Chondrocyte (in vitro differentiated cells): ENCODE results near the gene TANC1. TPM values are rescaled to one million over a fixed set of nuclear protein-coding genes. Genes with fewer than 3 reads are reported as not detected.

Source experiments
- DNase-seq: peaks from one replicate; pipeline ENCODE4 v3.0.0; 2021; ENCODE audit warnings: mixed read lengths, low spot score
- H3K27ac Mint-ChIP-seq: one replicate; pipeline ENCODE4 v1.8.0; 2021; ENCODE audit warnings: mild to moderate bottlenecking, moderate library complexity, mixed read lengths; ENCODE audit not compliant: unreplicated experiment
- H3K27me3 Mint-ChIP-seq: 2 replicates; pipeline ENCODE4 v1.8.0; 2021; ENCODE audit warnings: low read depth, mixed read lengths
- H3K36me3 Mint-ChIP-seq: 2 replicates; pipeline ENCODE4 v1.8.0; 2021; ENCODE audit warnings: low read depth, mixed read lengths
- H3K4me1 Mint-ChIP-seq: 2 replicates; pipeline ENCODE4 v1.8.0; 2021; ENCODE audit warnings: low read depth, mild to moderate bottlenecking, mixed read lengths
- H3K4me3 Mint-ChIP-seq: one replicate; pipeline ENCODE4 v1.8.0; 2021; ENCODE audit warnings: mild to moderate bottlenecking, moderate library complexity, mixed read lengths; ENCODE audit not compliant: unreplicated experiment
- H3K9me3 Mint-ChIP-seq: 2 replicates; pipeline ENCODE4 v1.8.0; 2021; ENCODE audit warnings: low read depth, mixed read lengths
- CTCF ChIP-seq: fragments of 200-600 bp; sonication (generic); IDR thresholded peaks from 2 replicates; pipeline ENCODE4 v1.5.0; 2021; ENCODE audit warnings: antibody characterized with exemption, mild to moderate bottlenecking, moderate library complexity
- total RNA-seq: library from RNA; stranded (reverse); gene quantifications from 3 replicates; pipeline ENCODE4 v1.2.1, GENCODE V29; 2021

The TANC1 gene
- total RNA-seq, 1 donor from 2014 or later: 29.5 TPM

GRCh38 chr2:159160954-159161353 lies 192.5 kb downstream of the TANC1 start:
- TF ChIP-seq CTCF: no peak
- Mint-ChIP-seq H3K36me3 (peaks cover 3% of the 10 kb centered on the region), H3K9me3 (no peaks in the 10 kb centered on the region), H3K4me1 (no peaks in the 10 kb centered on the region), H3K27me3 (no peaks in the 10 kb centered on the region), H3K27ac (no peak overlapping the region), H3K4me3 (no peak overlapping the region)
- DNase-seq: no peak

GRCh38 chr2:159163930-159164329 lies 195.5 kb downstream of the TANC1 start:
- H3K9me3 Mint-ChIP-seq: no peaks in the 10 kb centered on the region
- DNase-seq: no peak
- H3K4me1 Mint-ChIP-seq: peaks cover 3% of the 10 kb centered on the region
- H3K27me3 Mint-ChIP-seq: no peaks in the 10 kb centered on the region
- no peak for TF ChIP-seq CTCF
- H3K27ac Mint-ChIP-seq: no peak overlapping the region
- no peak overlapping the region for H3K4me3 Mint-ChIP-seq
- peaks cover 6% of the 10 kb centered on the region for H3K36me3 Mint-ChIP-seq

GRCh38 chr2:159164457-159164911 lies 196.0 kb downstream of the TANC1 start:
- Mint-ChIP-seq H3K27ac (no peak overlapping the region), H3K4me3 (no peak overlapping the region), H3K9me3 (no peaks in the 10 kb centered on the region), H3K36me3 (peaks cover 8% of the 10 kb centered on the region), H3K4me1 (peaks cover 8% of the 10 kb centered on the region), H3K27me3 (no peaks in the 10 kb centered on the region)
- DNase-seq: no peak
- TF ChIP-seq CTCF: no peak

GRCh38 chr2:159165048-159165447 lies 196.6 kb downstream of the TANC1 start:
- Mint-ChIP-seq H3K27me3 (no peaks in the 10 kb centered on the region), H3K36me3 (peaks cover 8% of the 10 kb centered on the region), H3K27ac (no peak overlapping the region), H3K4me1 (peaks cover 8% of the 10 kb centered on the region), H3K9me3 (no peaks in the 10 kb centered on the region), H3K4me3 (no peak overlapping the region)
- TF ChIP-seq CTCF: no peak
- DNase-seq: no peak

- peak; percentile 72 for TF ChIP-seq CTCF
- Mint-ChIP-seq H3K4me3 (no peak overlapping the region), H3K9me3 (no peaks in the 10 kb centered on the region), H3K4me1 (peaks cover 8% of the 10 kb centered on the region), H3K27me3 (no peaks in the 10 kb centered on the region), H3K27ac (no peak overlapping the region), H3K36me3 (peaks cover 20% of the 10 kb centered on the region)
- no peak for DNase-seq
These were observed 200.3 kb downstream of the TANC1 start for GRCh38 chr2:159168707-159169106.
